CD4-positive, alpha-beta memory T cell (primary cell): ENCODE data around the gene ANKS4B. TPM values are rescaled to one million over a fixed set of nuclear protein-coding genes. Genes with fewer than 3 reads are reported as not detected.
"Not testable (repeated sequence)": the region's sequence is repeated elsewhere in the genome, so short reads cannot be mapped to it uniquely, and the experiment has no call there.

Source experiments
- CTCF ChIA-PET: fragments of 350-600 bp; sonication (Branson Sonifier 250); formaldehyde crosslinking; loops from one replicate; lab custom pipeline; 2021; ENCODE audit warnings: inconsistent platforms; ENCODE audit not compliant: partially characterized antibody; lab: Charles Lee
- POLR2A ChIA-PET: fragments of 350-600 bp; sonication (Branson Sonifier 250); formaldehyde crosslinking; loops from one replicate; lab custom pipeline; 2021; ENCODE audit not compliant: partially characterized antibody; lab: Charles Lee
- DNase-seq, 5 donors: peaks; one replicate each; pipeline versions ENCODE4 v3.0.0 to v3.0.0-alpha.2; 2020 to 2022; ENCODE audit warnings: mixed read lengths in 1 of 5
- H3K27ac ChIP-seq: one replicate; pipeline ENCODE4 v1.7.0; 2013; ENCODE audit warnings: low read depth, low read length
- H3K27me3 ChIP-seq: 2 replicates; pipeline ENCODE4 v1.7.0; 2013; ENCODE audit warnings: mild to moderate bottlenecking, low read length, moderate library complexity; ENCODE audit not compliant: insufficient read depth
- H3K36me3 ChIP-seq: 2 replicates; pipeline ENCODE4 v1.7.0; 2013; ENCODE audit warnings: mild to moderate bottlenecking, low read length, moderate library complexity; ENCODE audit not compliant: insufficient read depth
- H3K4me1 ChIP-seq: 2 replicates; pipeline ENCODE4 v1.7.0; 2013; ENCODE audit warnings: mild to moderate bottlenecking, low read length, moderate library complexity; ENCODE audit not compliant: insufficient read depth
- H3K4me3 ChIP-seq, 2 donors: one replicate each; pipeline ENCODE4 v1.7.0; 2013; ENCODE audit warnings: low read length in 2 of 2, mild to moderate bottlenecking in 1 of 2
- H3K9me3 ChIP-seq, 2 donors: one replicate each; pipeline ENCODE4 v1.7.0; 2013; ENCODE audit warnings: low read length in 2 of 2, control low read depth in 1 of 2; ENCODE audit not compliant: control insufficient read depth in 1 of 2
- H3K27ac Mint-ChIP-seq, 7 donors: one replicate each; pipeline ENCODE4 v1.8.0; 2020 to 2021; ENCODE audit warnings: mixed read lengths in 7 of 7, mild to moderate bottlenecking in 6 of 7, inconsistent platforms in 3 of 7, moderate library complexity in 3 of 7
- H3K27me3 Mint-ChIP-seq, 2 donors: one replicate each; pipeline ENCODE4 v1.8.0; 2020 to 2021; ENCODE audit warnings: mixed read lengths in 2 of 2
- H3K36me3 Mint-ChIP-seq, 2 donors: one replicate each; pipeline ENCODE4 v1.8.0; 2020 to 2021; ENCODE audit warnings: mixed read lengths in 2 of 2, inconsistent platforms in 1 of 2, mild to moderate bottlenecking in 1 of 2
- H3K4me1 Mint-ChIP-seq, 4 donors: one replicate each; pipeline ENCODE4 v1.8.0; 2020 to 2021; ENCODE audit warnings: mixed read lengths in 4 of 4, mild to moderate bottlenecking in 1 of 4
- H3K4me3 Mint-ChIP-seq, 8 donors: one replicate each; pipeline ENCODE4 v1.8.0; 2020 to 2021; ENCODE audit warnings: mixed read lengths in 8 of 8, mild to moderate bottlenecking in 7 of 8, moderate library complexity in 6 of 8, inconsistent platforms in 3 of 8
- H3K9me3 Mint-ChIP-seq, 8 donors: one replicate each; pipeline ENCODE4 v1.8.0; 2020 to 2021; ENCODE audit warnings: mixed read lengths in 8 of 8, mild to moderate bottlenecking in 5 of 8, inconsistent platforms in 3 of 8, moderate library complexity in 1 of 8
- intact Hi-C: fragments of 100-400 bp; cut with micrococcal nuclease; formaldehyde crosslinking; loops from one replicate; pipeline ENCODE4 v1.15.1; 2023
- polyA plus RNA-seq, 2 donors: library from polyadenylated mRNA; unstranded; fragments of 300-500 nt; fragmentation: Illumina TruSeq; gene quantifications; one replicate each; pipeline ENCODE4 v1.2.3, GENCODE V29; 2021
- total RNA-seq, 2 experiments: library from RNA; stranded (reverse); gene quantifications; one replicate each; pipeline ENCODE4 v1.2.3, GENCODE V29; 2021

Gene ANKS4B
- total and polyA plus RNA-seq, 4 experiments from 2014 or later: not detected

- H3K27me3 Mint-ChIP-seq: peaks cover 28 to 32% of the 10 kb centered on the region in 2 donors
- intact Hi-C loops, DNase-seq, H3K4me3 ChIP-seq, H3K9me3 ChIP-seq, H3K4me1 Mint-ChIP-seq, H3K27ac ChIP-seq, POLR2A ChIA-PET, H3K36me3 Mint-ChIP-seq, CTCF ChIA-PET, H3K4me3 Mint-ChIP-seq, H3K4me1 ChIP-seq, H3K9me3 Mint-ChIP-seq, H3K36me3 ChIP-seq, H3K27ac Mint-ChIP-seq: not testable (repeated sequence)
- H3K27me3 ChIP-seq: peaks cover 14% of the 10 kb centered on the region
These were observed 39.3 kb downstream of the ANKS4B start for GRCh38 chr16:21272763-21273162.

- H3K36me3 Mint-ChIP-seq: no peaks in the 10 kb centered on the region
- intact Hi-C loops: no loop called here
- ChIA-PET CTCF (no interaction called here), POLR2A (no interaction called here)
- no peak overlapping the region for H3K4me3 ChIP-seq
- H3K27ac Mint-ChIP-seq: peak overlapping the region in 1 of 7 donors; percentile 89
- H3K27me3 Mint-ChIP-seq: peaks cover 37 to 42% of the 10 kb centered on the region in 2 donors
- no peak for DNase-seq
- no peaks in the 10 kb centered on the region for H3K4me1 Mint-ChIP-seq
- H3K9me3 ChIP-seq: no peaks in the 10 kb centered on the region
- peaks cover 0 to 1% (median 0%) of the 10 kb centered on the region in 8 donors for H3K9me3 Mint-ChIP-seq
- no peaks in the 10 kb centered on the region for H3K36me3 ChIP-seq
- peaks cover 22% of the 10 kb centered on the region for H3K27me3 ChIP-seq
- H3K27ac ChIP-seq: no peak overlapping the region
- no peak overlapping the region for H3K4me3 Mint-ChIP-seq
- H3K4me1 ChIP-seq: no peaks in the 10 kb centered on the region
These were observed 40.8 kb downstream of the ANKS4B start for GRCh38 chr16:21274172-21274726.

DNA sequence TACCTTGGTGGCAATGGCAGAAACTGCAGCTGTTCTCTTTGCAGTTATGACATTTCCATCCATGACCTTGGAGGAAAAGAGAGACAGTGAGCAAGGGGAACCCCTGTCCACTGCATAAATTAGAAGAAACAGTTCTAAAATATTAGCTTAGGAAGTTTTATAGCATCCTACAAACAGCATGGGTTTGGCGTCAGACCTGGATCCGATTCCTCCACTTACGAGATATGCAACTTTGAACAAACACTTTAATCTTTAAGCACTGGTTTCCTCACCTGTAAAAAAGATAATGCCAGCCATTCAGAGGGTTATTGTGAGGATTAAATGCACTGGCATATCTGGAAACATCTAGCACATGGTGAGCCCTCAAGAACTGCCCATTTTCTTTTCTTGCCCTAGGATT, 42.0 kb downstream of the ANKS4B start:
- H3K27ac ChIP-seq: no peak overlapping the region
- peaks cover 45 to 49% of the 10 kb centered on the region in 2 donors for H3K27me3 Mint-ChIP-seq
- H3K4me1 ChIP-seq: no peaks in the 10 kb centered on the region
- ChIA-PET POLR2A (no interaction called here), CTCF (interaction anchor here (0.9 to 2.0 kb wide), 2 partner anchors 86 to 281 kb away, joined by 3 to 6 read pairs; no protein-coding TSS in a partner anchor)
- H3K36me3 Mint-ChIP-seq: no peaks in the 10 kb centered on the region
- no peaks in the 10 kb centered on the region for H3K4me1 Mint-ChIP-seq
- H3K4me3 Mint-ChIP-seq: no peak overlapping the region
- no peaks in the 10 kb centered on the region for H3K36me3 ChIP-seq
- peaks cover 0 to 1% (median 0%) of the 10 kb centered on the region in 8 donors for H3K9me3 Mint-ChIP-seq
- intact Hi-C loops: no loop called here
- peaks cover 22% of the 10 kb centered on the region for H3K27me3 ChIP-seq
- no peak overlapping the region for H3K27ac Mint-ChIP-seq
- H3K9me3 ChIP-seq: no peaks in the 10 kb centered on the region
- no peak overlapping the region for H3K4me3 ChIP-seq
- DNase-seq: no peak

GRCh38 chr16:21276090-21276489, 42.6 kb downstream of the ANKS4B start:
- Histone ChIP-seq H3K36me3 (no peaks in the 10 kb centered on the region), H3K4me3 (no peak overlapping the region), H3K9me3 (no peaks in the 10 kb centered on the region), H3K27ac (no peak overlapping the region), H3K27me3 (peaks cover 22% of the 10 kb centered on the region), H3K4me1 (no peaks in the 10 kb centered on the region)
- Mint-ChIP-seq H3K36me3 (no peaks in the 10 kb centered on the region), H3K9me3 (peaks cover 0 to 1% (median 0%) of the 10 kb centered on the region in 8 donors), H3K27me3 (peaks cover 46 to 47% of the 10 kb centered on the region in 2 donors), H3K27ac (no peak overlapping the region), H3K4me1 (no peaks in the 10 kb centered on the region), H3K4me3 (no peak overlapping the region)
- DNase-seq: no peak
- CTCF ChIA-PET: interaction anchor here (0.9 to 2.0 kb wide), 2 partner anchors 87 to 281 kb away, joined by 3 to 6 read pairs; no protein-coding TSS in a partner anchor
- POLR2A ChIA-PET: no interaction called here
- intact Hi-C loops: no loop called here

DNA sequence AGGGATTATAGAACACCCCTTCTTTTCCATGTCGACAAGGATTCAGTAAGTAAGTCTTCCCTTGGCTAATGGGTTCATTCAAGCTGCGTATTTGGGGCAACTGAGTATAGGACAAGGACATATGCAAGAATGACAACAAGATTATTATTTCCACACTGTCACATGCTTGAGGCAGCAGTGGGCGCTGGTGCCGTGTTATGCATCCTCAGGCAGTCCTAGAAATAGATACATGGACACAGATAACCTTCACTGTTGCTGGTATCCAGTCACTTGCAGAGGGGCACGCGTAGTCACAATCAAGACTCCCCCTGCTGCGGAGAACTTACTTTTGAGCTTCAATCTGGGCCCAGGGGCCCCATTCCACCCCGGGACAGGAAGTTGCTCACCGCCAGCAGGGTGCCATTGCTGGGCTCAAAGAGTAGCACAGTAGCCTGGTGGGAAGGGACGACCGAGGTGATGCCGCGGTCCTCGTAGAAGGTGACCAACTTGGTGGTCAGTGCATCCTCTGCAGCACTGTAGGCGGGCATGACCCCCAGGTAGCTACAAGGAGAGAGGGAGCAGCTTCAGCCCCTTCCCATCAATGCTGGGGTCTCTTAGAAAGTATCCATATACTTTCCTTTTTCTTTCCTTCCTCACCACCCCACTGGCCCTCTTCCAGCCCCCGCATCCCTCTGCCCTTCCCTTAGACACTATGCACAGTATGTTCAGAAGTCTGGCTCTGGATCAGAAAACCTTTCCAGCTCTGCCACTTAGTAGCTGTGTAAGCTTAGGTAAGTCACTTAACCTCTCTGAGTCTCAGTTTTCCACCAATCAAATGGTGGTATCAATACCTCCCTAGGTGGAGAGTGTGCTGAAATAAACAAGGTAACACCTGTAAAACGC, 43.8 kb downstream of the ANKS4B start:
- Histone ChIP-seq H3K27me3 (peaks cover 27% of the 10 kb centered on the region), H3K27ac (no peak overlapping the region), H3K36me3 (no peaks in the 10 kb centered on the region), H3K9me3 (no peaks in the 10 kb centered on the region), H3K4me3 (no peak overlapping the region), H3K4me1 (no peaks in the 10 kb centered on the region)
- Mint-ChIP-seq H3K27ac (no peak overlapping the region), H3K36me3 (no peaks in the 10 kb centered on the region), H3K9me3 (peaks cover 0 to 2% (median 0%) of the 10 kb centered on the region in 8 donors), H3K27me3 (peaks cover 53 to 57% of the 10 kb centered on the region in 2 donors), H3K4me3 (peak overlapping the region in 1 of 8 donors; percentile 15), H3K4me1 (no peaks in the 10 kb centered on the region)
- intact Hi-C loops: no loop called here
- ChIA-PET POLR2A (interaction anchor here (0.6 kb wide), 1 partner anchor 403 kb away, joined by 4 read pairs; no protein-coding TSS in a partner anchor), CTCF (interaction anchor here (0.8 to 2.0 kb wide), 2 partner anchors 88 to 427 kb away, joined by 3 to 6 read pairs; no protein-coding TSS in a partner anchor)
- no peak for DNase-seq

DNA sequence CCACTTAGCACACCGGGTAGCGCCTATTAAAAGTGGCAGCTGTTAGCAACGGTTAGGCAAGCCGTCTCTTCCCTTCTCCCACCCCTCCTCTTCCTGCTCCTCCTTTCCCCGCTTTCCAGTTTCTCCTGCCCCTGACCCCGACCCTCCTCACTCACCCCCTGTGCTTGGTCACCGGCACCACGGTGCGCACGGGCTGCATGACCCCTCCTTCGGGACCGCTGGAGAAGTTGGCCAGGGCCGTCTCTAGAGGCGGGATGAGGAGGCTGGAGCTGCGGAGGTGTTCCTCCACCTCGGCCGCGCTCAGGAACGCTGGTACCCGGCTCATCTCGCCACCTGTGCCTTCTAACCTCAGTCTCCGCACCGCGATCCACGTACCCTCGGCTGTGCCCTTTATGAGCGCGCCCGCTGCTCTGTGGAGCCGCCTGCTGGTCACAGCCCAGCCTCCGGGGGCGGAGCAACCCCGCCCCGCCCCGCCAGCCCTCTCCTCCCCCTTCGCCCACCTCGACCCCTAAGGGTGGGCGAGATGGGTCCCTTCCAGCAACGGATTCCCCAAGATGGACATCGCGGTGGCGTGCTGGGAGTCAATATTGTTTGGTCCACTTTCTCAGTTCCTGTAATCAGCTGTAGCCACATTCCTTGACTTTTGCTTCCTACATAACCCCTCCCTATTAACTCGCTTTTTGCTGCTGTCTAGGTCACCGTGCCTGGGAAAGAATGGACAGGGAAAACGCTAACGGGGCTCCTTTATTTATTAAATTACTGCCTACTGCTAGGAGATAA, 44.6 kb downstream of the ANKS4B start, which contains the start of gene CRYM:
TSS of gene CRYM (minus strand) at position 364 of the 780 bp plus-strand sequence. CDS start at position 325, 39 bp downstream.
- no peaks in the 10 kb centered on the region for H3K36me3 Mint-ChIP-seq
- H3K4me1 Mint-ChIP-seq: no peaks in the 10 kb centered on the region
- Histone ChIP-seq H3K4me1 (no peaks in the 10 kb centered on the region), H3K27me3 (peaks cover 27% of the 10 kb centered on the region), H3K27ac (no peak within 1 kb of the TSS), H3K9me3 (no peaks in the 10 kb centered on the region), H3K4me3 (no peak within 1 kb of the TSS), H3K36me3 (no peaks in the 10 kb centered on the region)
- intact Hi-C loops: loop anchor here (2.0 kb wide), 1 partner anchor 427 kb away; no protein-coding TSS in a partner anchor
- POLR2A ChIA-PET: interaction anchor here (0.6 kb wide), 1 partner anchor 403 kb away, joined by 4 read pairs; no protein-coding TSS in a partner anchor
- CTCF ChIA-PET: interaction anchor here (0.5 to 0.8 kb wide), 2 partner anchors 42 to 427 kb away, joined by 3 read pairs; no protein-coding TSS in a partner anchor
- H3K9me3 Mint-ChIP-seq: peaks cover 0 to 2% (median 0%) of the 10 kb centered on the region in 8 donors
- H3K27ac Mint-ChIP-seq: no peak within 1 kb of the TSS
- peaks cover 49 to 54% of the 10 kb centered on the region in 2 donors for H3K27me3 Mint-ChIP-seq
- peak within 1 kb of the TSS in 6 of 8 donors; percentile 5 to 59 (median 26) for H3K4me3 Mint-ChIP-seq
- peak in 3 of 5 donors; percentile 22 to 49 (median 31) for DNase-seq
